ENCODE measurements around the gene RAD23B.

RAD23B gene

DNA sequence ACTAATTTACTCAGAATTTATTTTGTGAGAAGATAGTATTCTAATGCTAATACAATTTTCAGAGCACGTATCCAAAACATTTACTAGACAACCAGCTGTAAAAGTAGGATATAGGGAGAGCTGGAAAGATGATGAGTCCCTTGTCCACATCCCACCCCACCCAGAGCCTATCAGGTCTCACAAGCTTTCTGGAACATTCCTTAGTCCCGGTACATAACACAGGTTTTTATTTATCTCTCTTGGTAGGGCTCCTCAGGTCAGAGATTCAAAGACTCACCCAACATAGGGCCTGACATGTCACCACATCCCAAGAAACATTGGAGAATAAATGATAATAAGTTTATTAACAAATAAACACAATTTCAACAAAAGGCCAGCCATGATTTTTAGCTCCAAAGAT lies 13.8 kb upstream of the RAD23B start:
- DNase-seq = no peak

DNA sequence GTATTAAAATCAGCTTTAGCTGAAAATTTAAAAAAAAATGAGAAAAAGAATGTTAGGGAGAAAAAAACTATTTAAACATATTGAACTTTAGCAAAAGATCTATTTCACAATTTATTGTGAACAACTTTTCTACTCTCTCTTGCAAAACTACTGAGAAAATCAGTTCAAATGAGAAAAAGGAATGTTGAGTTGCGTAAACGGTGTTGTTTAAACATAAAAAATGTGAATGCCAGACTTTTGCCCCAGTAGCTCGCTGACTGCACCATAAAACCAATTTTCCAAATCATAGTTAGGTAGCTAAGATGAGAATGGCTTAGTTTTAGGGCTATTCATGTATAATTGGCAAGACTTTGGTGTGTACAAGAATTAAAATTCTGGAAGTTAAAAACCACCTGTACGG lies 13.4 kb upstream of the RAD23B start:
- no peak for DNase-seq

DNA sequence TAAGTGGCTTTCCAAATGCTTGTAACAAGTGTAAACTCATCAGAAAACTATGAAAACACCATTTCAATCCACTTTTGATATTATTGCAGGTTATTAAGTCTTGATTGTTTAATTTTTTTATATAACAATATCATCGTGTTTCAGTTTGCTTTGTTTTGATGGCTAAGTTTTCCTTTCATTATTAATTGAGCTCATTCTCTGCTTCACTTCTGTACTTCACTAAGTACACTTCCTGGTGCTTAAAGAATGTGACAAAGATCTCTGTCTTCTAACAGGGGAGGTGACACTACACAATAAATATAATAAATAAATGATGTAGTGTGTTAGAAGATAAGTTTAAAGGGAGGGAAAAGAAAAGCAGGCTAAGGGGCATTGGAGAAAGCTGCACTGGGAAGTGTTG lies 13.0 kb upstream of the RAD23B start:
- DNase-seq = no peak

DNA sequence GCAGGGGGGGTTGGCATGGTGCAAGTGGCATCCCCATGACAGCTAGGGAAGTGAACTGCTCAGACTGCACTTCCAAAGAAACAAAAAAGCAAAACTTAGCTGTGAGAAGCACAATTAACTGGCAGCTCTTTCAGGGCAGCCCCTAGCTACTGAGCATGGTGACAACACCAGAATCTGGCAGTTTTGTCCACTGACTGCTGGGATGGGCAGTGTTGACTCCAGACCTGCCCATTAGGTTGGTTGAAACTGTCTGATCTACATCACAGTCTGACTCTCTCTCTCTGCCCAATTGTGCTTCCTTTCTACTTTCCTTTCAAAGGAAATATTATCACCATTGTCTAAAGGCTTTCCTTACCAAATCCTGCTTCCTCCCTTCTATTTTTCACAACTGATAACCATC lies 12.5 kb upstream of the RAD23B start:
- no peak for DNase-seq

DNA sequence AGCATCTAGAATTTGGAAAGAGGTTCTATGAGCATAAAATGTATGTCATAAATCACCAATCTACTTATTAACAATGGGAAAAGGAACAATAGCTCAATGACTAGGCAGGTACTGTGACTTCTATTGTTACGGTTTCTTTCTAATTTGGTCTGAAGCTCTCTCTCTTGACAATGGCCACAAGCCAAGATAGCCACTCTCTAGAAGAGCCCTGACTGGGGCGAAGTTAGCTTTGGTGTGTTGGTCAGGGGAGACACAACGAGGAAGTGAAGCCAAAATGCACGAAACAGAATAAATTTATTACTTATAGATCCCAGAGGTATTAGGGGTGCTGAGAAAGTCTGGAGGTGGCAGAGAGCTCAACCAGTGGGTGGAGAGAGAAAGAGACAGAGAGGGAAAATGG lies 9.4 kb upstream of the RAD23B start:
- no peak for DNase-seq

DNA sequence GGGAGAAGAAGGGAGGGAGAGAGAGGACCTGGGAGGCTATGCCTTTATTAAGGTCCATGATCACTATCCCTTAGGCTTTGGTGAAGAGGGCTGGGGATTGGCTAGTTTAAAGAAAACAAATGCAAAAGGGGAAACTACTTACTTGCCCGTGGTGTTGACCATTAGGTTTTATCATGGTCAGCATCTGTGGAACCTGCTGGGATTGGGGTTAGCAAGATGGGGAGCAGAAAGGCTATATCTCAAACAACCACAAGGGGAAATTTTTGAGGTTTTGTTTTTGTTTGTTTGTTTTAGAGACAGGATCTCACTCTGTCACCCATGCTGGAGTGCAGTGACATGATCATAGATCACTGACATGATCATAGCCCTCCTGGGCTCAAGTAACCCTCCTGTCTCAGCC lies 9.0 kb upstream of the RAD23B start:
- no peak for DNase-seq

DNA sequence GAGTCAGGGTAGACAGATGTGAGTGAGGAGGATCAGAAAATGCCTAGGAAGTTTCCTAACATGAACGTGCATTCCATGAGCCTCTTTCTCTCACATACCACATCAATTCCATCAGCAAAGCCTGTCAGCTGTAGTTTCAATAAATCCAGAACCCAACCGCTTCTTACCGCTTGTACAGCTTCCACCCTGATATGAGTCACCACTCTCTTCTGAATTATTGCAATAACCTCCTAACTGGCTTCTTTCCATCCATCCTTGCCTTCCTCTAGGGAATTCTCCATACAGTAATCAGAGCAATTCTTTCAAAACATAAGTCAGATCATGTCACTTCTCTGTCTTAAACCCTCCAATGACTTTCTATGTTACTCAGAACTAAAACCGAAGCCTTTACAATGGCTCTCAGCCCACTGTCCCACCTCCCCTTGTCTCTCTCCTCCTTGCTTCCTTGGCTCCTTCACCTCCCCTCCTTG lies 8.1 kb upstream of the RAD23B start:
- no peak for DNase-seq

DNA sequence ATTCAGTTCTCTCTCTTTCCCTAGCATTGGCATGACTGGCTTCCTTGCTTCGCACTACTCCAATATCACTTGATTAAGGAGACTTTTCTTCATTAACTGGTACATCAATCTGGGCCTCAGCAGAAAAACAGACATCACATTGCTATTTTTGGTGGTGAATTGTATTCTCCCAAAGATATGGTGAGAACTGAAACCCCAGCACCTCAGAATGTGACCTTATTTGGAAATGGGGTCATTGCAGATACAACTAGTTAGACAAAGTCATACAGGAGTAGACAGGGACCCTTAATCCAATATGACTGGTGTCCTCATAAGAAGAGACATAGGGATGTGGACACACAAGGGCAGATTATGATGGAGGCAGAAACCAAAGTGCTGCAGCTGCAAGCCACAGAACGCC lies 7.5 kb upstream of the RAD23B start:
- no peak for DNase-seq

DNA sequence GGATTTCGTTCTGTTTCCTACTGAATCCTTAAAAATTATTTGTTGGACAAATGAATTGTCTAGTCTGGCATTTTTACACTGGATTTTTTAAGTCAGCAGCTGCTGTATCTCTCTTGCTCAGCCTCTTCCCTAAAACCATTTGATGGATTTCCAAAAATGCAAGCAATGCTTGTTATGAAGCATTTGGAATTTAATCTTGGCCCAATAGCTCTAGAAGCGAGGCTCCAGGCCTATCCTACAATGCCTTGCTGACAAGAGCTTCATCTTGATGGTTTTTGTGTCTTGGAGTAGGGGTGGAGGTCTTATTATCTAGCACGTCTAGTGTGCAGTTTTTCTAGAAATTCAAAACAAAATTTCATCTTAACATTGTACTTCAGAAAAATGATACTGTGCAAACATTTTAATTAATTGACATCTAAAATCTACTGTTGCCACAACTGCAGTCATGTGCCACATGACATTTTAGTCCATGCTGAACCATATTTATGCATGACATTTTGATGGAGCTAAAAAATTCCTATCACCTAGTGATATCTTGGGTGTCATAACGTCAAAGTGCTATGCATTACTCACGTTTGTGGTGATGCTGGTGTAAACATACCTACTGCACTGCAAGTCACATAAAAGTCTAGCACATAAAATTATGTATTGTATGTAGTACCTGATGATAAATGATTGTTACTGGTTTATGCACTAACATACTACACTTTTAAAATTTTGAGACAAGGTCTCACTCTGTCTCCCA lies 5.9 kb upstream of the RAD23B start:
- DNase-seq = no peak

DNA sequence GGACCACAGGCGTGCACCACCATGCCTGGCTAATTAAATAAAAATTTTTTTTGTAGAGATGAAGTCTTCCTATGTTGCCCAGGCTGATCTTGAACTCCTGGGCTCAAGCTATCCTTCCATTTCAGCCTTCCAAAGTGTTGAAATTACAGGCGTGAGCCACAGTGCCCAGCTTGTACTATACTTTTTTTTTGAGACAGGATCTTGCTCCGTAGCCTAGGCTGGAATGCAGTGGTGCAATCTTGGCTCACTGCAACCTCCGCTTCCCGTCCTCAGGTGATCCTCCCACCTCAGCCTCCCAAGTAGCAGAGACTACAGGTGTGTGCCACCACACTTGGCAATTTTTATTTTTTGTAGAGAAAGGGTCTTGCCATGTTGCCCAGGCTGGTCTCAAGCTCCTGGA lies 5.3 kb upstream of the RAD23B start:
- DNase-seq = no peak

DNA sequence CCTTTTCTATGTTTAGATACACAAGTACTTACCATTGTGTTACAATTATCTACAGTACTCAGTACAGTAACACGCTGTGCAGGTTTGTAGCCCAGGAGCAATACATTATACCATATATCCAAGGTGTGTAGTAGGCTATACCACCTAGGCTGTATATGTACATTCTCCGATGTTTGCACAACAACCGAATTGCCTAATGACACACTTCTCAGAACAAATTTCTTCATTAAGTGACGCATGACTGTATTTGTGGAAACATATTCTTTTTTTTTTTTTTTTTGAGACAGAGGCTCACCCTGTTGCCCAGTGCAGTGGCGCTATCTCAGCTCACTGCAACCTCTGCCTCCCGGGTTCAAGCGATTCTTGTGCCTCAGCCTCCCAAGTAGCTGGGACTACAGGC lies 4.0 kb upstream of the RAD23B start:
- DNase-seq = no peak

DNA sequence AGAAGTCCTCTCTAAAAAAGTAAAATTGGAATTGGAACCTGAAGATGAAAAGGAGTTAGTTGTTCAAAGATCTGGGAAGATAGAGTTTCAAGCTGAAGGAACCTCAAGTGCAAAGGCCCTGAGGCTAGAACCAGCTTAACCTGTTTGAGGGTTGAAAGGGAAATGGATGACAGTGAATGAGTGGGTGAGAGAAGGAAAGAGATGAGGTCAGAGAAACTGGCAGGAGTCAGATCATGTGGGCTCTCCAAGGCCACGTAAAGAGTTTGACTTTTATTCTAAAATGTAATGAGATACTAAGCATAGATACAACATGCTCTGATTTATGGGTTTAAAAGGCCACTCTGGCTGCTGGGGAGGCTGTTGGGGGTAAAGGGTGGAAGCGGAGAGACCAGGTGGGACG lies 2.5 kb upstream of the RAD23B start:
- DNase-seq = no peak

DNA sequence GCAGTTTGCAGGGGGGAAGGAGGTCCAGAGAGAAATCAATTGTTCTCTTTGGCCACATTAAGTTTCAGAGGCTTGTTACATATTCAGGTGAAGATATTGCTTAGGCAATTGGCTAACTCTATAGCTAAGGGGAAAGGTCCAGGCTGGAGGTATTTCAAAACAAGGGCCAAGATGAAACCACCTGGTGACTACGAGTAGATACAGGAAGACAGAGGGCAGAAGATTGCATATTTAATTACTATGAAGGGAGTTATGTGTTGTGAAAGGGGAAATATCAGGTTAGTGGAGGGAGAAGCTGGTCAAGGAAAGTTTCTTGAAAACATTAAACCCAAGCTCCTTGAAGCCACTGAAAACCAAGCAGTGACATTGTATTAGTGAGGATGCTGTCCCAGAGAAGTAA lies 1.9 kb upstream of the RAD23B start:
- no peak for DNase-seq

DNA sequence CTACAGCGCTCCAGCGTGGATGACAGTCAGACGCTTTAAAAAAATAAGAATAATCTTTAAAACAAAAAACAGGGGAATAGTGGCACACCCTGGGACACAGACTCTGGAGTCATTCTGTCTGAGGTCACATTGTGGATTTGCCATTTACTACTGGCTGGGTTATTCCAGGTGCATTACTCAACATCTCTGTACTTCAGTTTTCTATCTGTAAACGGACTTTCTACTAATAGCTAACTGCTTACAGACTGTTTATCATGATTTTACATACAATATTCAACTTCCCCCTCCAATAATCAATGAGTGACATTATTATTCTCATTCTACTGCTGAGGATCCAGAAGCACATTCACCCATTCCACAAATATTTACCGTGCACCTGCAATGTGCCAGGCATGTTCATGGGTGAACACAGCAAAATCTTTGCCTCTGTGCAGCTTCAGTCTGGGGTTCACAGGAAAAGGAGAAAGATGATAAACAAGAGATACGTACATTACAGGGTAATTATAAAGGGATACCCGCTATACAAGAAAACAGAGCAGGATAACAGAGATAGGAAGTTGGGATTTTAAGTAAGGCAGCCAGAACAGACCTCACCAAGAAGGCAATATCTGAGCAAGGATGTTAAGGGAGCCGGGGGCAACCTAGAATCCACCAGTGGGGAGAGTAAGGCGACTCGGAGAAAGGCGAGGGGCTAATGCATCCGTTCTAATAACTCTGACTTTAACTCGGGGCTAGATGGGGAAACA lies 984 bp upstream of the RAD23B start:
- peak in 2 of 14 donors; percentile 29 to 45 for DNase-seq

DNA sequence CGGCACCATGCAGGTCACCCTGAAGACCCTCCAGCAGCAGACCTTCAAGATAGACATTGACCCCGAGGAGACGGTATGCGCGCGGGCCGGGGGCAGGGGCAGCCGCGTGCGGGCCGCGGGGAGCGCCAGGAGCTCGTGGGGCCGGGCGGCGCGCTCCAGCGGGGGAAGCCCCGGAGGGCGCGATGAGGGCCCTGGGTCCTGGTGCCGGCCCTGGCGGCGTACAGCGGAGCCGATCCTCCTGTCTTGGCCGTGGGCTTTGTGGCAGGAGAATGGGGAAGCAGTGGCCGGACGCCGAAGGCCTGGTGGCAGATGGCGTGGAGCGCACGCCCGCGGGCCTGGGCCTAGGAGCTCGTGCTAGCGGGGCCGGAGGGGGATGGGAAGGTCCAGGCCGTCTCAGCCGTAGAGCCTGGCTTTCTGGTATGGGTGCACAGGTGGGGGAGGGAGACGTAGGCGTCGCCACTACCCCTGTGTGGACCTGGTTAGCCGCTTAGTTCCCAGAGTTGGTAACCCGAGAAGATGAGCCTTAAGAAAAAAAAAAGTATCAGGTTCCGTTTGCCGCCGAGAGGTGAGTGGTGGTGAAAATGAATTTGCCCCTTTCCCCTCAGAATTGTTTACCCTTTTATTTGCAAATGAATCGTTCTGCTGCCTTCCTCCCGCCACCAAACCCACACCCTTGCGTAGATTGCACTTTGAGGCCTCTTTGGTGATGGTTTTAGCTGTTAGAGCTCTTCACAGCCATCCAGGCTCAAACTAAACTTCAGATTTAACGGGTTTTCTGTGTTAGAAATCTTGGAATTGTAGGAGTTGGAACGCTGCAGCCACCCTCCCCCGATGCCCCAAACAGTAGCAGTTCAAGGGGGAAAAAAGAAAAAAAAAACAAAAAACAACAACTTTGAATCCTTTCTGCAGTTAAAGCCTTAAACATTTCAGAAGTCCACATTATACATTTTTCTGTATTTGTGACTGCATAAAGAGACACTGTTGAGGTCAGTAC lies 841 bp downstream of the RAD23B start:
- DNase-seq = peak in 12 of 14 donors; percentile 21 to 81 (median 54)

DNA sequence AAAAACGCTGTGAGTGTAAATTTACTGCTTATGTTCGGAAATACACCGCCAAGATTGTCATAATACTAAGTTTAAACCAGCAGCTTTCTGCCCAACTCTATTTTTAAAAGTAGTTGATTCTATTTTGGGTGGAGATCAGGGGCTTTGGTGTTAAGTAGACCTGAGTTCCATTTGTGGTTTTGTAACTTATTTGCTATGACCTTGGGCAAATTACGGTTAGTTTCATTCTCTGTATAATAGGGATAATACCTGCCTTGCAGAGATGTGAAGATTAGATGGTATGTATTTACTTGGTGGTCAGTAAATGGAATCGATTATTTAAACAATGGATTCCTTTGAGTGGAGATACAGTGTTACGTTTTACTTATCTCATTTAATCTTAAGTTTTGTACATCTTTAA lies 1.6 kb downstream of the RAD23B start:
- DNase-seq = no peak

DNA sequence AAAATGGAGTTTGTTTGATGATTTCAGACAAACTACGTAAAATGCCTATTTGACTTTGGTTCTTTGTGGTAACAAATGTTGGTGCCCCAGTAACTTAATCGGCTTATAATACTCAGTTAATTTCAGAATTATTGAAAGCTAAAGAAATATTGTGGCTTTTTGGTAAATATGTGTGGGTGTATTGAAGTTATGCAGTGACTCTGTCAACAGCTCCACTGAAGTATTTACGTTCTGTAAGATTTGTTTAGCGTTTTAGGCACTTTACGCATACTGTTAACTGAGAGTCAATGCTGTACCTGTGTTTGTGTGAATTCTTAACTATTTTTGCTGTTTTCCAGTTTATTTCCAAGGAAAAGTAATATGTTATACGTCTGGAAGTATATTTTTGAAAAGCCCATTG lies 2.2 kb downstream of the RAD23B start:
- no peak for DNase-seq

DNA sequence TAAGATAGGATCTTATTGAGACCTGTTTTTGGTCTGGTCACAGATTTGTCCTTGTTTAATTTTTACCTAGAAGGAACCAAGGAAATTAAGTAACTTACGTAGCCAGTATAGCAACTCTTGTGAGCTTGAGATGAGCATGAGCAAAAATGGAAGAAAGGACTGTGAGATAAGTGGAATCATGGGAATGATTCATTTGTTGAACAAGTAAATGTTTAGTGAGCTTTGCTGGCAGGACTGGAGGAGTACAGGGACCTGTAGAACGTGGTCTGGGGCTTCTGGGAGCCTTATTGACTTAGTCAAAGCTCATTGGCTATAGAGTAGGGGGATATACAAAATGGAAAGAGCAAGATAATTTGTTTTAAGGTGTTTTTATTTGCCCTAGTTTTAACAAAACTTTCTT lies 3.0 kb downstream of the RAD23B start:
- DNase-seq = no peak

DNA sequence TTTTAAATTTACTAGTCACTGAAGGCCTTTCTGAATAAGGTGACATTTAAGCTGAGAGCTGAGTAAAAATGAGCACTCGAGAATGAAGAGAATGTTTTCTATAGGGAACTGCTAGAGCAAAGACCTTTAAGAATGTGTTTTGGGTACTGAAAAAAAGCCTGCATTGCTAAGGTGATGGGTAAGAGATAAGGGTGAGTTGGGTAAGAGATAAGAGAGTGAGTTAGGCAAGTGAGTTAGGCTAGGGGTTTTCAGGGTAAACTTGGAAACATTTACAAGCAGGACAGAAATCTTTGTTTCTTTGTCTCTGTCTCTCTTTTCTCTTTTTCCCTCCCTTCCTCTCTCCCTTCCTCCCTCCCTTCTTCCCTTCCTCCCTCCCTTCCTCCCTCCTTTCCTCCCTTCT lies 5.6 kb downstream of the RAD23B start:
- no peak for DNase-seq

DNA sequence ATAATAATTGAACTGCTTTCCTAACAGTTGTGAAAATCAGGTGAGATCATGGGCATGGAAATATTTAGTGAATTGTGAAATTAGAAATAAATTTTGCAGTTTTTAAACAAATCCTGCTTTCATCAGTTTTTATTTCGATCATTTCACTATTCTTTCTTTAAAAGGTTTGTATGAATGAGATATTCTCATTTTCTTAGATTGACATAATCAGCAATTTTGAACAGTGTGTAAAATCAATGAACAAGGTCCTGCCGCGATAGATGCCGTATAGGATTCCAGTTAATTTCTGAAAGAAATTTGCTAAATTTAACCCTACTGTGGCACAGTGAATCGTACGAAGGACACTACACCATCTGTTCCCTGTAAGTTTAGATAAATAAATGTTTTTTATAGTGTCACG lies 7.5 kb downstream of the RAD23B start:
- no peak for DNase-seq

DNA sequence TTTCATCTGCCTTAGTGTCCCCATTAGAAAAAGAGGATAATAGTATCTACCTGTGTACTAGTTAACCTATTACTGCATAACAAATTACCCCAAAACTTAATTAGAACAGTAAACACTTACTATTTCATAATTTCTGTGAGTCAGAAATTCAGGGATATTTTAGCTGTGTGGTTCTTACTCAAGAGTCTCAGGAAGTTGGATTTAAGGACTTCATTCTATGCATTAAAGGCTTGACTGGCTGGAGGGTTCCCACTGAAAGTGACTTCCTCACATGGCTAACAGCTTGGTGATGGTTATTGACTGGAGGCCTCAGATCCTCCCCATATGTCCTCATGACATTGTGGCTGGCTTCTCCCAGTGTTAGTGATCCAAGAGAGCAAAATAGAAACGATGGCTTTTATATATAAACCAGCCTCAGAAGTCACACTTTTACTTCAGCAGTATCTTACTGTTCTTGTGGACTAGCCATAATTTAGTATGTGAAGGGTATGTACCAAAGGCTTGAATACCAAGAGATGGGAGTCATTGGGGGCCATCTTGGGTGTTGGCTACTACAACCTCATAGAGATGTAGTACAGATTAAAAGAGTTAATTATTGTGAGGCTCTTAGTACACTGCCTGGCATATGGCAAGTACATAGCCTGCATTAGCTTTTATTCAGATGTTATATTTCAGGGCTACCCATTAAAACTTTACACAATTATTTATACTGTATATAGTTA lies 9.9 kb downstream of the RAD23B start:
- DNase-seq = no peak

DNA sequence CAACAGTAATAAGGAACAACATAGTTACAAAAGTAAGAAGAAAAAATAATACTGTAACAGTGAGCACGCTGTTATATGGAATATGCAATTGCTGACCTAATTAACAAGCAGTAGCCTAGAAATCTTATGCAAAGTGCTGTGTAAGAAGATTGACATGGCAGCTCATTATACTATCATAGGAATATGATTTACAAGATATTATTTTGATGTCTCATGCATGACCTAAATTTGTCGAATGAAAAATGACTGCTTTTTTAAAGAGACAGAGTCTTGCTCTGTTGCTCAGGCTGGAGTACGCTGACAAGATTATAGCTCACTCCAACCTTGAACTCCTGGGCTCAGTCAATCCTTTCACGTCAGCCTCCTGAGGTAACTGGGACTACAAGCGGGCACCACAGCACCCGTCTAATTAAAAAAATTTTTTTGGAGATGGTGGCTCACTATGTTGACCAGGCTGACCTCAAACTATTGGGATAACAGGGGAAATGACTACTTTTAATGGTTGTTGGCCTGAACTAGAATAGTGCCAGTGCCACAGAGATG lies 10.5 kb downstream of the RAD23B start:
- DNase-seq = no peak
